CD4-positive, alpha-beta T cell treated with Interleukin-6 for 4 hours (primary cell): ENCODE results near the gene RAB33B.
"Not testable (repeated sequence)": the region's sequence is repeated elsewhere in the genome, so short reads cannot be mapped to it uniquely, and the experiment has no call there.

Experiments used
- DNase-seq: peaks from one replicate; pipeline ENCODE4 v3.0.0-alpha.2; 2020; ENCODE audit warnings: mixed read lengths

Gene RAB33B

DNA sequence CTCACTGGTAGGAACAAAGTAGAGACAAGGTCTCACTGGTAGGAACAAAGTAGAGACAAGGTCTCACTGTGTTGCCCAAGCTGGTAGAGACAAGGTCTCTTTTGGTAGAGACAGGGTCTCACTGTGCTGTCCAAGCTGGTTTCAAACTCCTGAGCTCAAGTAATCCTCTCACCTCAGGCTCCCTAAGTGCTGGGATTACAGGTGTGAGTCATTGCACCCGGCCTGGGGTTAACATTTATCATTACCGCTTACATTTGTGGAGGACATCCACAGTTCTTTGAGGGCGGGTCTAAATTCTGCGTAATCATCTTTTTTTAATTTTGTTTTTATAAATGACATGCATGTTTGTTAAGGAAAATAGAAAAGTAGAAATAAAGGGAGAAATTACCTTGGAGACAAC is 12.0 kb downstream of the RAB33B start:
- no peak for DNase-seq

DNA sequence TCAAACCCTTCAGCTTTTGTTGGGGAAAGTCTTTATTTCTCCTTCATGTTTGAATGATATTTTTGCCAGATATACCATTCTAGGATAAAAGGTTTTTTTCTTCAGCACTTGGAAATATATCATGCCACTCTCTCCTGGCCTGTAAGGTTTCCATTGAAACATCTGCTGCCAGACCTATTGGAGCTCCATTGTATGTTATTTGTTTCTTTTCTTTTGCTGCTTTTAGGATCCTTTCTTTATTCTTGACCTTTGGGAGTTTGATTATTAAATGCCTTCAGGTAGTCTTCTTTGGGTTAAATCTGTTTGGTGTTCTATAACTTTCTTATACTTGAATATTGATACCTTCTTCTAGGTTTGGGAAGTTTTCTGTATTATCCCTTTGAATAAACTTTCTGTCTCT is 14.8 kb downstream of the RAB33B start:
- DNase-seq = not testable (repeated sequence)

DNA sequence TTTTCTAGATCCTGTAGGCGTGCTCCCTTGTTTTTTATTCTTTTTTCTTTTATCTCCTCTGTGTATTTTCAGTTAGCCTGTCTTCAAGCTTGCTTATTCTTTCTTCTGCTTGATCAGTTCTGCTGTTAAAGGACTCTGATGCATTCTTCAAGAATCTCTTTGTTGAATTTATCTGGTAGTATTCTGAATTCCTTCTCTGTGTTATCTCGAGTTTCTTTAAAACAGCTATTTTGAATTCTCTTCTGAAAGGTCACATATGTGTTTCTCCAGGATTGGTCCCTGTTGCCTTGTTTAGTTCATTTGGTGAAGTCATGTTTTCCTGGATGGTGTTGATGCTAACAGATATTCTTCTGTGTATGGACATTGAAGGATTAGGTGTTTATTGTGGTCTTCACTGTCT is 15.3 kb downstream of the RAB33B start:
- no peak for DNase-seq

DNA sequence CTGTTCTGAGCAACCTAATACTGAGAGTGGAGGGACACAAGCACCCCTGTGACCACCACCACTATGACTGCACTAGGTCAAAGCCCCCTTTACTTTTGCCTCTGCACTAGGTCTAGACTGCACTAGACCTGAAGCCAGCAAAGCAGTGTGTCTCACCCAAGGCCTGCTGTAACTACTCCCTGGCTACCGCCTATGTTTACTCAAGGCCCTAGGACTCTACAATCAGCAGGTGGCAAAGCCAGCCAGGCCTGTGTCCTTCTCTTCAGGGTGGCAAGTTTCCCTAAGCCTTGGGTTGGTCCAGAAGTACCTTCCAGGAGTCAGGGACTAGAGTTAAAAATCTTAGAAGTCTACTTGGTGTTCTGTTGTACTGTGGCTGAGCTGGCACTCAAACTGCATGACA is 15.9 kb downstream of the RAB33B start:
- no peak for DNase-seq

DNA sequence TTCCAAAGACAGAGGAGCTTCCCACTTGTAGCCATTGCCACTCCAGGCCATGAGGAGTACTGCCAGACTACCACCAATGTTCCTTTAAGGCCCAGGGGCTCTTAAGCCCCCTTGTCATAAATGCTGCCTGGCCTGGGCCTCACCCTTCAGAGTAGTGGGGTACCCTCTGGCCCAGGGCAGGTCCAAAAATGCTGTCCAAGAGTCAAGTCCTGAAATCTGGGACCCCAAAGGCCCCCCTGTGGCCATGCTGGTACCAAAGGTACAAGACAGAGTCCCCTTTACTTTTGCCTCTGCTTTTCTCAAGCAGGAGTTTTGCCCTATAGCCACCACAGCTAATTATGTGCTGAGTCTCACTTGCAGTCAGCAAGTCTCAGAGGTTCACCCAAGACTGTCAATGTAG is 16.4 kb downstream of the RAB33B start:
- DNase-seq = no peak

DNA sequence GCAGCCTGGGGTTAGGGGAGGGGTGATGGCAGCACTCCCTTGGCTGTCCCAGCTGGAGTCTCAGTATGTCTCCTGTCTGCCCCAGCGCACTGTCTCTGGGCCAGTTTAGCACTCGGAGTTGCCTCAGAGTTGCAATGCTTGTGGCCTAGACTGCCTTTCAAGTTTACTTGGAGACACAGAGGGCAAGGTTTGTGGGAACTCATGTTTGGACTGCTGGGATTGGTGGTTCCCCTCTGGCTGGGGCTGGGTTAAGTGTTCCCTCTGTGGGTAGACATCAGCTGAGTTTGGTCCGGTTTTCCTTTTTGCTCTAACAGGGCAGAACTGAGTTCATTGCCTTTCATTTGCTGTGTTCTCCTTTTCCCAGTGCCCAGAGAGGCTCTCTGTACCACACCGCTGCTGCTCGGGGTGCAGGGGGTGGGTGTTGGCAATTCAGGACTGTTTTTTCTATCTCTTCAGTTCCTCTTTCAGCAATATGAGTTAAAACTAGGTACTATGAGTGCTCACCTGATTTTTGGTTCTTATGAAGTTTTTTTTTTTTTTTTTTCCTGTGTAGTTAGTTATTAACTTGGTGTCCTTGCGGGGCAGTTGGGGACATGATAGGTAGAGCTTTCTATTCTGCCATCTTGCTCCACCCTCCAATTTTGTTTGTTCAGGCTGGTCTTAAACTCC is 17.2 kb downstream of the RAB33B start:
- no peak for DNase-seq

DNA sequence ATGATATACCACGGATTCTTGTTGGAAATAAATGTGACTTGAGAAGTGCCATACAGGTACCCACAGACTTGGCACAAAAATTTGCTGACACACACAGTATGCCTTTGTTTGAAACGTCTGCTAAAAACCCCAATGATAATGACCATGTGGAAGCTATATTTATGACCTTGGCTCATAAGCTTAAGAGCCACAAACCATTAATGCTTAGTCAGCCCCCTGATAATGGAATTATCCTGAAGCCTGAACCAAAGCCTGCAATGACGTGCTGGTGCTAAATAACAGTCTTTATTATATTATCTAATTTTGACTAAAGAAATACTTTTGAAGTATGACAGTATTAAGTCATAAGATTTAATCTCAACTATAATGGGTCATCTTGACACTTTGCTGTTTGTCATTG is 18.9 kb downstream of the RAB33B start:
- no peak for DNase-seq

DNA sequence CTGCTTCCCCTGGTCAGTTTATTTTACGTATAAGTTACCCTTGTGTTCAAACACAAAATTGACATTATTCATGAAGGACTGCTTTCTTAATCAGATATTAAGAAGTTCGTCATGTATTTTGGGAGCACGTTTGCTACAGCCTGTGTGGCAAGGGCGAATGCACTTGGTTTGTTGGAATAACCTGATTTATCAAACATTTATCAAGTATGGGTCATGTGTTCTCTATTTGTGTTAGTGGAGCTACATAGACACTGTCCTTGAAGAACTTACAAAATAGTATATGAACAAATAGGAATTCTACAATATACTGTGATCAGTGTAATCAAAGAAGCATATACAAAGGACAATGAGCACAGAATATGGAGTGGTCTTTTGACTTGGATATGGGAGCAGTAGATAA is 22.4 kb downstream of the RAB33B start:
- no peak for DNase-seq

DNA sequence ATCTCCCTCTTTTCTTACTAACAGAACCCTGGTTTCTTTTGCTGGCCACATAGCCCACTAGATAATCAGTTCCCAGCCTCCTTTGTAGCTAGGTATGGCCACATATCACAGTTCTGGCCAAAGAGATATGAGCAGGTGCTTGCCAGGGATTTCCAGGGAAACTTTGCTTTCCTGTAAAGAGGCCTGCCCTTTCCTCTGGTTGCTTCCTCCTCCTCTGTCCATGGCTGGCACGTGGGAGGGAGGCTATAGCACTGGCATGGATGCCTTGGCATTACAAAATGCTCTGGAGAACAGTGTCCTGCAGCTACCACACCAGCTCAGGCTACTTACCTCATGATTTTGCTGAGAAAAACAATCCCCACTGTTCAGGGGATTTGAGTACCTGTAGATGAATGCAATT is 27.5 kb downstream of the RAB33B start:
- DNase-seq = no peak

DNA sequence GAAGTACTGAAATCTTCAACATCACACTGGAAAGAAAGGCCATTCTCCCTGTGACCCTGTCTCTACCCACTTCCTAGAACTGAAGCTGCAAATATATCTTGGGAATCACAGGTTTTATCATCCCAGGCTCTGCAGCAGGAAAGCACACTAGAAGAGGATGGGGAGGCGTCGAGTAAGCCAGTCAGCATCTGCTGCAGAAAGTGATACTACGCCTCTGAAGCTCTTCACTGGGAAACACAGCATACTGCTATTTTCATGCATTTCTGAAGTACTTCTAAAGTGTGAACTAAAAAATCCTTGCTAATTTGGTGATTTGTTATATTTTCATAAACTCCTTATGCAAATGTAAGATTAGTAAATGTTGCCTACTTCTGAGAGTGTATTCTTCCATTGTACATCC is 29.1 kb downstream of the RAB33B start:
- DNase-seq = no peak

DNA sequence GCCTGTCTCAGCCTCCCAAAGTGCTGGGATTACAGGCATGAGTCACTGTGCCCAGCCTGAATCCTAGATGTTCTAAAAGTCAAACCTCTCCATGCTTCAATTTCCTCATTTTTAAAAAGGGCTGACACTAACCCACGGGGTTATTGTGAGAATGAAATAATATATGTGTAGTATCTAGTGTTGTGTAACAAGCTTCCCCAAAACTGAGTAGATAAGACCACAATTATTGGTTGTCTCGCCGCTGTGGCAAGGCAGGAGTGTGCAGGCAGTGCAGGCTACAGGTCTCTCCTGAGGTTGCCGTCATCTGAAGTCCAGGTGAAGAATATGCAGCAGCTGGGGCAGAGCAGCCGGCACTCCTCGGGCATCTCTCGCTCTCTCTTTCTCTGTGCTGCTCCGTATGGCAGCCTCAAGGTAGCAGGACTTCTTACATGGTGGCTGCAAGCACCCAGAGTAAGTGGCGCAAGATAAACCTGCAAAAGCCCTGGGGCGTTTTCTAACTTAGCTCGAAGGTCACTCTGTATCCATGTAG is 30.9 kb downstream of the RAB33B start:
- no peak for DNase-seq

DNA sequence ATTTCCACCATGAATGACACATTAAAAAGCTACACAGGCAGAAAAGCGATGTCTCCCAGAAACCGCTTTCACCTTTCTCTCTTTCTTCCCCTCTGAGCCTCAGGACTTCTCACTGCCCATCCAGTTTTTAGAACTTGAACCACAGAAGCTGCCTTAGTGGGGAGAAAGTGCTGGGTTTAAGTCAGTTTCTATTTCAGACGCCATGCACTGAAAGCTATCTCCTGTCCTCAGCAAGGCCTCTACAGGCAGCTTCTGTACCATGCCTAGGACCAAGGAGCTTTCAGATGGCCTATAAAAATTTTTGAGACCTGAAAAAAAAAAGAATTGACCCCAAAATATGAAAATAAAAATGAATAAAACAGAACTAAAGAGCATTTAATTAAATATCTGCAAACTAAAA is 34.5 kb downstream of the RAB33B start:
- DNase-seq = no peak

DNA sequence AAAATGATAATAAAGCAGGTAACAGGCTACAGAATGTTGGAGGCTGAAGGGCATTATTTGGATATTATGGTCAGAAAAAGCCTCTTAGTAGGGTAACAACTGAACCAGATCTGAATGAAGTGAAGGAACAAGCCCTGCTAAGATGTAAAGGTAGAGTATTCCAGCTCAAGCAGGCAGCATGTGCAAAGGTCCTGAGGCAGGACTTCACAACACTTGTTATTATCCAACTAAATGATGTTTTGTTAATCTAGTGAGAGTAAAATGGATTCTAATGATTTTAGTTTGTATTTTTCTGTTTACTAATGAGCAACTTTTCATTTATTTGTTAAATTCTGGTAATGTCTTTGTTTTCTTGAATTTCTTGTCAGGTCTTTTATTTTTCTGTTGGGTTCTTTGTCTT is 35.7 kb downstream of the RAB33B start:
- no peak for DNase-seq

DNA sequence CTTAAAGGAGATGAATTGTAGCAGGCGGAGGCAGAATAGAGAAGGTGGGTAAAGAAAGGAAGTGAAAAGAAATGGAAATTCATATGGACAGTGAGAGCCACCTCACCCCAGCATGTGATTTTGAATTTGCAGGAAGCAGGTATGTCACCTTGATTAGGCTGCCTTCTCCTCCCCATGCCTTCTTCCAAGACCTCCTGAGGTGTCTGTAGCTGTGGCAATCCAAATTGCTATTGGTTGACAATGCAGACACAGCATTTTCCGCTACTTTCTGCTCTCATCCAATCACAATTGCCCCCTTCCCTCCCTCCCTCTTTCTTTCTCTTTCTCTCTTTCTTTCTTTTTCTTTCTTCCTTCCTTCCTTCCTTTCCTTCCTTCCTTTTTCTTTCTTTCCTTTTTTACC is 38.5 kb downstream of the RAB33B start:
- DNase-seq = no peak

DNA sequence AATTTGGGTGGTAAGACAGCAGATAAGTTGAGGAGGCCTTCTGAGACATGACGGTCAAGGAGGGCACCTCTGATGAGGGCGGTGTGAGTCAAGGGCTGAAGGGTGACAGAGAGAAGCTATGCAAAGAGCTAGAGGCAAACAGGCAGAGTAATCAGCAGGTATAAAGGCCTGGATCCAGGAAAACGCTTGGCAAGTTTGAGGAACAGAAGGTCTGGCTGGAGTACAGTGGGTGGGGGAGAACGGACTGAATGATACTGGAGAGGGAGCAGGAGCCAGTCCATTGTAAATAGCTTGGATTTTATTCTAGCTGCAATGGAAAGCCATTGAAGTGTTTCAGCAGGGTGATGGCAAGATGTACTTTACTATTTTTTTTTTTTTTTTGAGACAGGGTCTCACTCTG is 39.3 kb downstream of the RAB33B start:
- DNase-seq = no peak

DNA sequence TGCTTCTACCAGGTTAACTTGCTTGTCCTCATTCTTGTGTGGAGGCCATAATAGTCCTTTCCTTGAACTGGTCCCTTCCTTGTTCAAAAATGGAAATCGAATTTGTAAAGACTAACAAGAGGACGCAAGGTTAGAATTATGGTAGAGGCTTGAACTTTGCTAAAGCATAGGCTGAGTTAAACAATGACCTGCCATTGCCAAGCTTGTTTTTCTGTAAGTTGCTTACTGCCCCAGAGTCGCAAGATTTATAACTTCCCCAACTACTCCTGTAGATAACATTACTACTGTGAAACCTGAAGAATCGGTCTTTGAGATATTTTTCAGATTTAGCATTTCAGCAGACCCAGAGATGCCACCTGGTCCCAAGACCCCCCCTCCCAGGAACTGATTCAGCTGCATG is 45.3 kb downstream of the RAB33B start:
- DNase-seq = no peak

DNA sequence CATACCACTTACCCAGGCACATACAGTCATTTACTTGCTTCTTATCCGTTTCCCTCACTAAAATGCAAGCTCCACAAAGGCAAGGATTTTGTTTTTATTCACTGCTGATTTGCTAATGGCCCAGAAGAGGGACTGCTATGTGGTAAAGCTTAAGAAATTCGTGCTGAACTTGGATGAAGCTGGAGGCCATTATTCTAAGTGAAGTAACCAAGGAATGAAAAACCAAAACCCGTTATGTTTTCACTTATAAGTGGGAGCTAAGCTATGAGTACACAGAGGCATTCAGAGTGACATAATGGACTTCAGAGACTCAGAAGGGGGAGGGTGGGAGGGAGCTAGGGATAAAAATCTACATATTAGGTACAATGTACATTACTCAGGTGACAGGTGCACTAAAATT is 47.2 kb downstream of the RAB33B start:
- DNase-seq = no peak

DNA sequence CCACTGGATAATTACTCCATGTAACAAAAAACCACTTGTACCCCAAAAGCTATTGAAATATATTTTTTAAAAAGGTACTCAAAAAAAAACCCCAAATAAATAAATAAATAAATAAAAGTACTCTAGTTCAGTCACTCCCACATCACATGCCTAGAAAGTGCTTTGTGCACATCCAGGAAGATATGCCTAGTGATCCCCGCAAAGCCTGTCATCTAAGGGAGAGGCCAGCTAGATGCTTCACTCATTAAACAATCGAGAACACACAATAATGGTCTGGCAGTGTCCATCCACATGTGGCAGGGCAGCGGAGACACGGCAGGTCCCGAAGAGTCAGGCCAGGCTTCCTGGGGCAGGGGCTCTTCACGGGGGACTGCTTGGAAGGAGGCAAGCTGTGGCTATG is 47.6 kb downstream of the RAB33B start:
- no peak for DNase-seq

DNA sequence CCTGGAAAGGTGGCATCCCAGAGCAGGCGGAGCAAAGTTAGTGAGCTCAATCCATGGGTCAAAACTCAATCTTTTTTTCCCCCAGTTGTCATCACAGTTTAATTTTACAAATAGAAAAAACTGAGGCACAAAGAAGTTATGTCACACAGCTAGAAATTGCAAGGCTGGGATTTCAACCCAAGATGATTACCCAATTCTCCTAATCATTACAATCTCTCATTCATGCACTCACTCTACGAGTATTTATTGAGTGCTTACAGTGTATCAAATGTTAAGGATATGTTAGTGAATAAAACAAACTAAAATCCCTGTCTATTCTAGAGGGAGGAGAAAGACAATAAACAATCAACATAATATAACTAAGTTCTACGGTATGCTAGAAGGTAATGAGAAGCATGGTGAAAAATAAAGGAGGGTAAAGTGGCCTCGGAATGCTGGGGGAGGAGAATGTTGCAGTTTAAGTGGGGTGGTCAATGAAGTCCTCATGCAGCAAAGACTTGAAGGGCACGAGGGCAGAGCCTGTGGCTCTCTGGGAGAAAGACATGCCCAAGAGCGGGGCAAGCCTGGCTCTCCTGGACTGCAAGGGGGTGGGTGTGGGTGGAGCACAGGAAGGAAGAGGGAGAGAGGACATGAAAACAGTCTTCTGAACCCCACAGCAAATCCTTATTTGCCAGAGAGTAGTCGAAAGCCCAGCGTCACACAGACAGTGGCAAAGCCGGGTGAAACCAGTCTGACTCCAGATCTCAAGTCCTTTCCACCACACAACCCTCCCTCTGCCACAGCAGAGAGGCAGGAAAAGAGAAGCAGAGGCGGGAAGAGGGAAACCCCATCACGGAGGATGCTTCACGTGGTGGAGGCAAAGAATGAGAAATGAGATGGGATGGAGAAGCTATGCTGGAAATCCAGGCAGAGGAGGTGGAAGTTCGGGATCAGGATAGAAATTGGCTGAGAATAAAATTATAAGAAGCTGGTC is 48.3 kb downstream of the RAB33B start:
- DNase-seq = no peak

DNA sequence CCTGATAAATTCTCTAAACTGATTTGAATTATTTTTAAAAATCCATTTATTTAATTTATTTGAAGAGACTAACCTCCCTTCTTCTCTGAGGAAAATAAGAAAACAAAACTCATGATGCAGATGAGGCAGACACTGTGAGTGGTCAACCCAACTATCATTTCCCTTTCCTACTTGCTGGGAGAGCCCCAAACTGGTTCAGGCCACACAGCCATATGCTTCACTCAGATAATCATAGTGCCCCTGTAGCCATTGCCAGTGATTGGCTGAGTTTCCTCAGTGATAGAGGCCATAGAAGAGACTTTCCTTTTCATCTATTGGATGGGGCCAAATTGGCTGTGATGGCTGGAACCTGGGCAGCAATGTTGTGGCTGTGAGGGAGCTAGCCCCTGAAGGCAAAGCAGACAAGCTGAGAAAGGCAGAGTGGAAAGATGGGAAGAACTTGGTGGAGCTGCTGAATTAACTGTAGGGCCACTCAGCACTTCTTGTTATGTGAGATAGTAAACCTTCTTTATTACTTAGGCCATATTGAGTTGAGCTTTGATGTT is 49.8 kb downstream of the RAB33B start:
- DNase-seq = no peak

DNA sequence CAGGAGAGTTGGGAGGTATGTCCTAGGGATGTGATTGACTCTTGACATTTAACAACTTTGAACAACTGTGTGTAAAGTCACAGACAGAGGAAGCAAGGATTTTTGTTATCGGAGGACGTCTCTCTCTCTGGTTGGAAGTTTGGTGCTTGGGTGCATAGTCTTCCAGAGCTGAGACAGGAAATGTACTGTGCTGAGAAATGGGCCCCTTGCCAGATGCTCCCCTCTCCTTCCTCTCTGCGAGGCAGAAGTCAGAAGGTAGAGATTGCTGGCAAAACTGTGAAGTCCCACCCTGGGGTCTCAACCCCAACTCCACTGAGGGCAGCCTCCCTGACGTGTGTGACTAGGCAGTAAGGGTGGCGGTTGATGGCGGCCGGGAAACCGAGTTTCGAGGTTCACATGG is 52.9 kb downstream of the RAB33B start:
- no peak for DNase-seq

DNA sequence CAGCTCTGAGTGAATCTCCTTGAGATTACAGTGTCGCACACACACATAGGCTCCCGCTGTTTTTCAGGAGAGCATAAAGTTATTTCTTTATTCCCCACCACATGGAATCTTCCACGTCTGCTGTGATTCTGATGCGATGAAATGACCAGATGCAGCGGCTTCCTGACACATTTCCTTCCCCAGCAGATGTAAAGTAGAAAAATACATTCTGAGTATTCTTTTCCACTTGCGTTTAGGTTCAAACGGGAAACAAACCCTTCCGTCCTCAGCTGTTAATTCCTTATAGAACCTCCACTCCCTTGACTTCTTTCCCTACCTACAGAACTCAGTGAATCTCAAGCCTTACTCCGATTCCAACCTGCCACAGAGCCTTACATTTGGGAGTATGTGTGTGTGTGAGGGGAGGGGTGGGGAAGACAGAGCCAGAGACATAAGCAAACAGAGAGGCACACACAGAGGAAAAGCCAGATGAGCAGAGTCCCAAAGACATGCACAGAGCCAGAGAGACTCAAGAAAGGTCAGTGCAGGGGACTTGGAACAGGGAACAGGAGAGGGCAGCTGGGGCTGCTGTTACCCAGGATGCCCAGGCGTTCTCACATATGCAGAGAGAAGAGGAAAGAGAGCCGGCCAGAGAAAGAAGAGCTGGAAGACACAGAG is 54.8 kb downstream of the RAB33B start:
- no peak for DNase-seq

DNA sequence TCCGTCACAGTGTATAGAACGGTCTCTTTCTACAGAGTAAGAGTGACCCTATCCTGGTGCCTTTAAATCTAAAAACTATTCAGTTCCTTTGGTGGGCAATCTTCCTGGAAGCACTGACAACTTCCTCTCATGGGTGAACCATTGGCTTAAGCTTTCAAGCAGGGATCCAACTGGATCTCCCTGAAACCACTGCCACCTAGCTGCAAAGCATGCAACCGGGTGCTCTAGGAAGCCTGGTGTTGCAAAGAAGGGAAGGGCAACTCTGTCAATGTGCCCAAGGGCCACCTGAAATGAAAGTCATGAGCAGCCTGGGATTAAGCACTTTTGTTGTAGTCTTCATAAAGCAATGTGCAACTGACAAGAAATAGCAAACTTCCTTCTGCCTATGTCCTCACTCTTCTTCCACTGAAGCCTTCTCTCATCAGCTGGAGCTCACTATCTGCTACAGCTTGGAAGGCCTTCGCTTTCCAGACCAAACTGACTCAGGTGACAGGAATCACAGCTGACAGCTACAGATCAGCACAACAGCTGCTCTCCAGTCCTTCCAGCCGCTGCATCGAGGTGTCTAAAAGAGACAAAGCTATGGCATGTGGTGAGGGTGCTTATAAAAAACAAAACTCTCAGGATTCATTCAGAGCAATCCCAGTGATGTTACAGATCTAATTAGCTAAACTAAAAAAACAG is 55.9 kb downstream of the RAB33B start:
- peak; percentile 8 for DNase-seq
